Lower lobe of right lung (tissue), 2 donors: ENCODE data around the gene MGAT5B. TPM values are rescaled to one million over a fixed set of nuclear protein-coding genes. Genes with fewer than 3 reads are reported as not detected.

ENCODE experiments used
- ATAC-seq, 2 donors: fragments of 200-7000 bp; cut with Tn5 transposase; one replicate each; pipeline ENCODE4 v1.9.1; 2020 to 2022; ENCODE audit warnings: mild to moderate bottlenecking in 2 of 2, moderate library complexity in 2 of 2
- DNase-seq: peaks from one replicate; pipeline ENCODE4 v3.0.0-alpha.2; 2020
- H3K27ac ChIP-seq: fragments of 200-600 bp; one replicate; pipeline ENCODE4 v1.8.0; 2022
- H3K27me3 ChIP-seq: fragments of 200-600 bp; one replicate; pipeline ENCODE4 v1.8.0; 2022; ENCODE audit warnings: low read depth
- H3K36me3 ChIP-seq: fragments of 200-600 bp; one replicate; pipeline ENCODE4 v1.8.0; 2022; ENCODE audit warnings: mild to moderate bottlenecking
- H3K4me1 ChIP-seq: fragments of 200-600 bp; one replicate; pipeline ENCODE4 v1.8.0; 2022
- H3K4me3 ChIP-seq: fragments of 200-600 bp; one replicate; pipeline ENCODE4 v1.8.0; 2022; ENCODE audit warnings: mild to moderate bottlenecking
- H3K9me3 ChIP-seq: fragments of 200-600 bp; one replicate; pipeline ENCODE4 v1.8.0; 2022
- CTCF ChIP-seq: fragments of 200-600 bp; IDR thresholded peaks from one replicate; pipeline ENCODE4 v1.8.0; 2022; ENCODE audit warnings: antibody characterized with exemption, mild to moderate bottlenecking
- intact Hi-C: fragments of 100-400 bp; cut with DNase I; formaldehyde crosslinking; loops from one replicate; pipeline ENCODE4 v1.11.0; 2022
- total RNA-seq: library from RNA; stranded (reverse); fragmentation: NEBNext Ultra II Directional; extraction: Animal tissue kit (Norgen Biotek cat#: 25700); gene quantifications from one replicate; pipeline ENCODE4 v1.2.1, GENCODE V29; 2021
- donor health status: DM: no; HTN: yes; CAD: no; lungs with severe emphysema.

The MGAT5B gene
- total RNA-seq, 1 donor from 2014 or later, result 1.3 TPM

GRCh38 chr17:76899414-76899813 is 31.2 kb downstream of the MGAT5B start:
- Histone ChIP-seq H3K36me3 (no peaks in the 10 kb centered on the region), H3K27ac (no peak overlapping the region), H3K27me3 (no peaks in the 10 kb centered on the region), H3K4me3 (no peak overlapping the region), H3K4me1 (no peaks in the 10 kb centered on the region), H3K9me3 (no peaks in the 10 kb centered on the region)
- no peak for TF ChIP-seq CTCF
- ATAC-seq (no peak), DNase-seq (no peak)
- intact Hi-C loops, result no loop called here

GRCh38 chr17:76900723-76901122 is 32.5 kb downstream of the MGAT5B start:
- intact Hi-C loops, result no loop called here
- no peaks in the 10 kb centered on the region for H3K36me3 ChIP-seq
- no peak overlapping the region for H3K4me3 ChIP-seq
- no peaks in the 10 kb centered on the region for H3K4me1 ChIP-seq
- ATAC-seq (no peak), DNase-seq (no peak)
- H3K9me3 ChIP-seq, result no peaks in the 10 kb centered on the region
- no peak overlapping the region for H3K27ac ChIP-seq
- H3K27me3 ChIP-seq, result peaks cover under 1% of the 10 kb centered on the region
- TF ChIP-seq CTCF, result no peak

DNA sequence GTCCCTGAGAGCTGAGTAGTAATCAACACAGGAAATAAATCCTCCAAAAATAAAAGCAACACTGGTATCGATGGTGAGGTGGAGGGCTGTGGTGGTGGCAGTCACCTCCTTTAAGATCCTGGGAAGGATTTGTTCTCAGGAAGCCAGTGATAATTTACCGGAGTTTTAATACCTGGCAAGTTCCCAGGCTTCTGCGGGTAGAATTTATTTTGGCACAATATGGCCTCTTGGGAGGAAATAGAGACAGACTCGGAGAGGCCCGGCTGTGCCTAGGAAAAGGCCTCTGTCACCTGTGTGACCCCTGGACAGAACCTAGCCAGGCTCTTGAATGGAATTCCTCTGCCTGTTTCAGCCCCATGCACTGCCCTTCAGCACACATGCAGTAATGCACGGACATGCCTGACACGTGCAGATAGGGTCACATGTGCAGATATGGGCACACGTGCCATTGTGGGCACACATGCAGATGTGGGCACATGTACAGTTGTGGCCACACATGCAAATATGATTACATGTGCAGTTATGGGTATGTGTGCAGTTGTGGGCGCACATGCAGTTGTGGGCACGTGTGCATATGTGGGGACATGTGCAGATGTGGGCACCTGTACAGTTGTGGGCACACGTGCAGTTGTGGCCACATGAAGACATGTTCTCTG is 33.5 kb downstream of the MGAT5B start:
- Histone ChIP-seq H3K27me3 (peaks cover 5% of the 10 kb centered on the region), H3K4me3 (no peak overlapping the region), H3K27ac (no peak overlapping the region), H3K9me3 (no peaks in the 10 kb centered on the region), H3K4me1 (no peaks in the 10 kb centered on the region), H3K36me3 (no peaks in the 10 kb centered on the region)
- ATAC-seq (no peak), DNase-seq (no peak)
- TF ChIP-seq CTCF, result no peak
- intact Hi-C loops, result no loop called here

- TF ChIP-seq CTCF, result no peak
- intact Hi-C loops, result no loop called here
- H3K4me3 ChIP-seq, result no peak overlapping the region
- ATAC-seq, result no peak
- H3K27ac ChIP-seq, result no peak overlapping the region
- H3K4me1 ChIP-seq, result no peaks in the 10 kb centered on the region
- H3K36me3 ChIP-seq, result no peaks in the 10 kb centered on the region
- H3K9me3 ChIP-seq, result no peaks in the 10 kb centered on the region
- DNase-seq, result no peak
- H3K27me3 ChIP-seq, result peaks cover 5% of the 10 kb centered on the region
Observed at GRCh38 chr17:76902476-76902875, 34.3 kb downstream of the MGAT5B start.

GRCh38 chr17:76903631-76904030 is 35.4 kb downstream of the MGAT5B start:
- no peaks in the 10 kb centered on the region for H3K36me3 ChIP-seq
- no peak overlapping the region for H3K4me3 ChIP-seq
- no peaks in the 10 kb centered on the region for H3K4me1 ChIP-seq
- intact Hi-C loops, result no loop called here
- ATAC-seq (no peak), DNase-seq (no peak)
- H3K9me3 ChIP-seq, result no peaks in the 10 kb centered on the region
- H3K27ac ChIP-seq, result no peak overlapping the region
- peaks cover 5% of the 10 kb centered on the region for H3K27me3 ChIP-seq
- TF ChIP-seq CTCF, result no peak
